Spleen (tissue), 3 donors: ENCODE results near the gene C1orf174.

ENCODE experiments used
- POLR2A ChIP-seq, 3 donors: fragments of 450-650 bp; IDR thresholded peaks; one replicate each; pipeline ENCODE4 v1.5.1; 2017; ENCODE audit warnings: antibody characterized with exemption in 3 of 3, mild to moderate bottlenecking in 1 of 3
- POLR2AphosphoS5 ChIP-seq, 3 donors: sonication (generic); formaldehyde crosslinking; IDR thresholded peaks; one replicate each; pipeline ENCODE4 v1.5.1; 2017; ENCODE audit warnings: antibody characterized with exemption in 3 of 3

GRCh38 chr1:3869751-3870301 is 30.2 kb downstream of the C1orf174 start:
- TF ChIP-seq POLR2A (IDR thresholded peaks at IDR 0.05) (no peak), POLR2AphosphoS5 (IDR thresholded peaks at IDR 0.05) (no peak)
